CD14-positive monocyte (primary cell): Measurements from ENCODE around the gene ZWINT. TPM values are rescaled to one million over a fixed set of nuclear protein-coding genes. Genes with fewer than 3 reads are reported as not detected.

Experiments used
- DNase-seq, 3 donors: peaks; one replicate each; pipeline ENCODE4 v3.0.0-alpha.2; 2011 to 2022
- H2AFZ ChIP-seq: 2 replicates; pipeline ENCODE4 v1.6.0; 2012; ENCODE audit warnings: mild to moderate bottlenecking, low read depth, low read length, inconsistent platforms; ENCODE audit not compliant: insufficient read depth, poor library complexity, severe bottlenecking
- H3K27ac ChIP-seq, 2 donors: 1 replicate in 1 of 2; 2 replicates in 1 of 2; pipeline ENCODE4 v1.5.1; 2012 to 2013; ENCODE audit warnings: low read length in 2 of 2, control low read depth in 1 of 2, inconsistent platforms in 1 of 2, low read depth in 1 of 2, mild to moderate bottlenecking in 1 of 2
- H3K27me3 ChIP-seq, 2 donors: one replicate each; pipeline versions ENCODE4 v1.6.0 to v1.6.1; 2011 to 2013; ENCODE audit warnings: low read length in 2 of 2; ENCODE audit not compliant: control insufficient read depth in 2 of 2, insufficient read depth in 2 of 2
- H3K36me3 ChIP-seq, 2 donors: replicated peaks in 1 of 2; 1 replicate in 1 of 2; 2 replicates in 1 of 2; pipeline versions ENCODE4 v1.5.1 to v1.6.1; 2012 to 2013; ENCODE audit warnings: low read length in 2 of 2, control low read depth in 1 of 2, inconsistent platforms in 1 of 2, mild to moderate bottlenecking in 1 of 2; ENCODE audit not compliant: insufficient read depth in 2 of 2, control insufficient read depth in 1 of 2
- H3K4me1 ChIP-seq, 2 donors: 1 replicate in 1 of 2; 2 replicates in 1 of 2; pipeline versions ENCODE4 v1.5.1 to v1.6.1; 2012 to 2013; ENCODE audit warnings: low read length in 2 of 2, control low read depth in 1 of 2, inconsistent platforms in 1 of 2, mild to moderate bottlenecking in 1 of 2, moderate library complexity in 1 of 2; ENCODE audit not compliant: insufficient read depth in 2 of 2, control insufficient read depth in 1 of 2
- H3K4me2 ChIP-seq: replicated peaks from 2 replicates; pipeline ENCODE3; 2012; ENCODE audit warnings: low read length, moderate library complexity, mild to moderate bottlenecking; ENCODE audit not compliant: poor library complexity, severe bottlenecking; ENCODE audit errors: extremely low read depth
- H3K4me3 ChIP-seq, 3 experiments: fragments of 200-600 bp in 1 of 3; sonication (generic) in 1 of 3; replicated peaks in 1 of 3; 1 replicate in 2 of 3; 2 replicates in 1 of 3; pipeline ENCODE4 v1.5.1; 2011 to 2013; ENCODE audit warnings: low read length in 3 of 3, mild to moderate bottlenecking in 3 of 3, control low read depth in 2 of 3, low read depth in 2 of 3, inconsistent platforms in 1 of 3, moderate library complexity in 1 of 3
- H3K79me2 ChIP-seq: 2 replicates; pipeline ENCODE4 v1.6.0; 2012; ENCODE audit warnings: mild to moderate bottlenecking, control low read depth, inconsistent platforms, low read length, moderate library complexity; ENCODE audit not compliant: insufficient read depth
- H3K9ac ChIP-seq: 2 replicates; pipeline ENCODE4 v1.6.0; 2017; ENCODE audit warnings: low read length, mild to moderate bottlenecking; ENCODE audit not compliant: insufficient read depth, poor library complexity, severe bottlenecking
- H3K9me3 ChIP-seq, 2 donors: replicated peaks in 1 of 2; 1 replicate in 1 of 2; 2 replicates in 1 of 2; pipeline versions ENCODE4 v1.5.1 to v1.6.1; 2012 to 2013; ENCODE audit warnings: low read length in 2 of 2, control low read depth in 1 of 2; ENCODE audit not compliant: control insufficient read depth in 1 of 2, insufficient read depth in 1 of 2
- H4K20me1 ChIP-seq: 2 replicates; pipeline ENCODE4 v1.6.0; 2012; ENCODE audit warnings: mild to moderate bottlenecking, low read length, control low read depth, moderate library complexity; ENCODE audit not compliant: insufficient read depth
- H3K27ac Mint-ChIP-seq, 7 donors: one replicate each; pipeline ENCODE4 v1.8.0; 2020; ENCODE audit warnings: mild to moderate bottlenecking in 7 of 7, mixed read lengths in 7 of 7, moderate library complexity in 6 of 7, inconsistent platforms in 2 of 7
- H3K27me3 Mint-ChIP-seq, 3 donors: one replicate each; pipeline ENCODE4 v1.8.0; 2021 to 2022; ENCODE audit warnings: low read depth in 3 of 3, mild to moderate bottlenecking in 3 of 3, mixed read lengths in 3 of 3, moderate library complexity in 3 of 3, inconsistent platforms in 1 of 3
- H3K36me3 Mint-ChIP-seq, 2 donors: one replicate each; pipeline ENCODE4 v1.8.0; 2020; ENCODE audit warnings: mixed read lengths in 2 of 2, inconsistent platforms in 1 of 2, mild to moderate bottlenecking in 1 of 2
- H3K4me1 Mint-ChIP-seq: one replicate; pipeline ENCODE4 v1.8.0; 2020; ENCODE audit warnings: mild to moderate bottlenecking, mixed read lengths
- H3K4me3 Mint-ChIP-seq, 2 donors: one replicate each; pipeline ENCODE4 v1.8.0; 2020; ENCODE audit warnings: mild to moderate bottlenecking in 2 of 2, mixed read lengths in 2 of 2, moderate library complexity in 1 of 2
- H3K9me3 Mint-ChIP-seq, 7 donors: one replicate each; pipeline ENCODE4 v1.8.0; 2020 to 2022; ENCODE audit warnings: mixed read lengths in 7 of 7, mild to moderate bottlenecking in 6 of 7, moderate library complexity in 6 of 7, inconsistent platforms in 2 of 7
- WGBS: methylation state at CpG from one replicate; pipeline ENCODE4 v1.1.5; 2013; ENCODE audit warnings: missing lambda C conversion rate; ENCODE audit not compliant: insufficient coverage; 5-methylcytosine and 5-hydroxymethylcytosine counted together
- intact Hi-C, 2 donors: fragments of 100-400 bp; cut with micrococcal nuclease; formaldehyde crosslinking; loops; one replicate each; pipeline versions ENCODE4 v1.15.0 to v1.15.1; 2023
- polyA plus RNA-seq, 3 donors: library from polyadenylated mRNA; depleted of rRNA in 1 of 3; unstranded in 2 of 3; stranded (reverse) in 1 of 3; fragments of 300-500 nt in 2 of 3; fragments of >200 nt in 1 of 3; fragmentation: Illumina TruSeq in 2 of 3; gene quantifications; 1 replicate in 2 of 3; 2 replicates in 1 of 3; pipeline ENCODE4 v1.2.3, GENCODE V29; 2012 to 2021
- TF ChIP-seq, protein P1 (sequence below): fragments of 200-600 bp; IDR thresholded peaks from one replicate; pipeline ENCODE4 v1.8.0; 2022; ENCODE audit warnings: antibody characterized with exemption, mild to moderate bottlenecking

Gene ZWINT
- polyA plus RNA-seq, 3 donors = 0.43 to 1.3 (median 1.1) TPM

DNA sequence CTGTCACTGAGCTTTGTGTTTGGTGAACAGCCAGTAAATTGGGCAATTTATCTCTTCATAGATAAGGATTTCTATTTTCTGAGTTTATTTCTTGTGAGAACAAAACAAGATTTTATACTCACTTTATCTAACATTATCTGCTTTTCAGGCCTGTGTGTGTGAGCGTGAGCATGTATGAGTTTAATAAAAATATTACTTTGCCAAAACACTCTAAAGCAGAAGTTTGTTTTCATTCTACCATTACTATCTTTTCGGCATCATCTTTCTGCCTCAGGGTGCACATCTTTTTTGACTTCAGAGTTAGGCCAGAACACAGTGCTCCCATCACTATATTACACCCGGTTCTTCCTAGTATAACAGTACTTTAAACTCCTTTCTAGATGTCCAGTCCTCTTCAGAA is 13.0 kb downstream of the ZWINT start:
- peaks cover 0 to 5% of the 10 kb centered on the region in 2 donors for H3K9me3 ChIP-seq
- 100% methylated on average over 1 of the region's 3 CpGs for WGBS
- no peaks in the 10 kb centered on the region for H3K36me3 ChIP-seq
- no peak overlapping the region for H3K27ac Mint-ChIP-seq
- no peaks in the 10 kb centered on the region for H3K4me1 ChIP-seq
- H4K20me1 ChIP-seq = no peaks in the 10 kb centered on the region
- H3K4me2 ChIP-seq = no peak overlapping the region
- no peaks in the 10 kb centered on the region for H3K27me3 ChIP-seq
- intact Hi-C loops = no loop called here
- H3K36me3 Mint-ChIP-seq = peaks cover 2 to 7% of the 10 kb centered on the region in 2 donors
- no peak overlapping the region for H3K4me3 Mint-ChIP-seq
- peaks cover 0 to 4% (median 0%) of the 10 kb centered on the region in 7 donors for H3K9me3 Mint-ChIP-seq
- H3K4me1 Mint-ChIP-seq = no peaks in the 10 kb centered on the region
- H3K79me2 ChIP-seq = no peaks in the 10 kb centered on the region
- no peak overlapping the region for H2AFZ ChIP-seq
- H3K4me3 ChIP-seq = no peak overlapping the region
- H3K27ac ChIP-seq = no peak overlapping the region
- no peak for DNase-seq
- peaks cover 1 to 5% (median 2%) of the 10 kb centered on the region in 3 donors for H3K27me3 Mint-ChIP-seq
- H3K9ac ChIP-seq = no peak overlapping the region
- TF ChIP-seq, protein P1, sequence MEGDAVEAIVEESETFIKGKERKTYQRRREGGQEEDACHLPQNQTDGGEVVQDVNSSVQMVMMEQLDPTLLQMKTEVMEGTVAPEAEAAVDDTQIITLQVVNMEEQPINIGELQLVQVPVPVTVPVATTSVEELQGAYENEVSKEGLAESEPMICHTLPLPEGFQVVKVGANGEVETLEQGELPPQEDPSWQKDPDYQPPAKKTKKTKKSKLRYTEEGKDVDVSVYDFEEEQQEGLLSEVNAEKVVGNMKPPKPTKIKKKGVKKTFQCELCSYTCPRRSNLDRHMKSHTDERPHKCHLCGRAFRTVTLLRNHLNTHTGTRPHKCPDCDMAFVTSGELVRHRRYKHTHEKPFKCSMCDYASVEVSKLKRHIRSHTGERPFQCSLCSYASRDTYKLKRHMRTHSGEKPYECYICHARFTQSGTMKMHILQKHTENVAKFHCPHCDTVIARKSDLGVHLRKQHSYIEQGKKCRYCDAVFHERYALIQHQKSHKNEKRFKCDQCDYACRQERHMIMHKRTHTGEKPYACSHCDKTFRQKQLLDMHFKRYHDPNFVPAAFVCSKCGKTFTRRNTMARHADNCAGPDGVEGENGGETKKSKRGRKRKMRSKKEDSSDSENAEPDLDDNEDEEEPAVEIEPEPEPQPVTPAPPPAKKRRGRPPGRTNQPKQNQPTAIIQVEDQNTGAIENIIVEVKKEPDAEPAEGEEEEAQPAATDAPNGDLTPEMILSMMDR = no peak

DNA sequence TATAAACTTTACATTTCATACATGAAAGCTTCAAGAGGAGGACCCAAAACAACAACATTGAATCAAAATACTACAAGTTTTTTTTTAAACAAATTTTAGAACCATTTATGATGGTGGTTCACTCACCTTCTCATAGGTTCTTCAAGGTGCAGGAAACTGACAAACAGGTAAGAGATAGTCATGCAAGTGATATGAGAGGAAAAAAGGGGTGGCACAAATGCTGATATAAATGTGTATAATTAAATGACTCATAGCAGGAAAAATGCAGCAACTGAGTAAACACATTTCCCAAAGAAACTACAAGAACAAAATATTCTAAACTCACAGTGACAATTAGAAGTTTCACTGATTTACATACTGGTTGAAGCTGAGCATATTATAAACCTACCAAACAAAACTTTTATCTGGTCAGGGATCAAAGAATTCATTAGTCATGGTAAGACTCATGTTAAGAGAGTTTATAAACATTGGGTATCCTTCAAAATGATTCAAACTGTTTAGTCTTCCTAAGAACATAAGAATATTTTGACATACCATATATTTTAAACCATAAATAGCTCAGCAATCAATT is 14.1 kb downstream of the ZWINT start:
- H3K4me3 Mint-ChIP-seq = no peak overlapping the region
- H3K9me3 Mint-ChIP-seq = peaks cover 0 to 5% (median 0%) of the 10 kb centered on the region in 7 donors
- no peak overlapping the region for H3K4me3 ChIP-seq
- no peaks in the 10 kb centered on the region for H3K36me3 ChIP-seq
- intact Hi-C loops = no loop called here
- H2AFZ ChIP-seq = no peak overlapping the region
- H3K9me3 ChIP-seq = peaks cover 0 to 5% of the 10 kb centered on the region in 2 donors
- H3K27ac Mint-ChIP-seq = no peak overlapping the region
- no peaks in the 10 kb centered on the region for H3K4me1 ChIP-seq
- H4K20me1 ChIP-seq = no peaks in the 10 kb centered on the region
- H3K36me3 Mint-ChIP-seq = peaks cover 0 to under 1% of the 10 kb centered on the region in 2 donors
- no peaks in the 10 kb centered on the region for H3K4me1 Mint-ChIP-seq
- peaks cover 1 to 6% (median 2%) of the 10 kb centered on the region in 3 donors for H3K27me3 Mint-ChIP-seq
- H3K27me3 ChIP-seq = no peaks in the 10 kb centered on the region
- TF ChIP-seq, protein P1 = no peak
- no peak overlapping the region for H3K9ac ChIP-seq
- no peaks in the 10 kb centered on the region for H3K79me2 ChIP-seq
- DNase-seq = no peak
- H3K4me2 ChIP-seq = no peak overlapping the region
- no peak overlapping the region for H3K27ac ChIP-seq
